ENCODE results near the gene STUM. TPM values are rescaled to one million over a fixed set of nuclear protein-coding genes. Genes with fewer than 3 reads are reported as not detected.
"Not testable (repeated sequence)": the region's sequence is repeated elsewhere in the genome, so short reads cannot be mapped to it uniquely, and the experiment has no call there.

The STUM gene
- total RNA-seq, 2 donors from 2014 or later = 1.3 to 1.6 TPM

DNA sequence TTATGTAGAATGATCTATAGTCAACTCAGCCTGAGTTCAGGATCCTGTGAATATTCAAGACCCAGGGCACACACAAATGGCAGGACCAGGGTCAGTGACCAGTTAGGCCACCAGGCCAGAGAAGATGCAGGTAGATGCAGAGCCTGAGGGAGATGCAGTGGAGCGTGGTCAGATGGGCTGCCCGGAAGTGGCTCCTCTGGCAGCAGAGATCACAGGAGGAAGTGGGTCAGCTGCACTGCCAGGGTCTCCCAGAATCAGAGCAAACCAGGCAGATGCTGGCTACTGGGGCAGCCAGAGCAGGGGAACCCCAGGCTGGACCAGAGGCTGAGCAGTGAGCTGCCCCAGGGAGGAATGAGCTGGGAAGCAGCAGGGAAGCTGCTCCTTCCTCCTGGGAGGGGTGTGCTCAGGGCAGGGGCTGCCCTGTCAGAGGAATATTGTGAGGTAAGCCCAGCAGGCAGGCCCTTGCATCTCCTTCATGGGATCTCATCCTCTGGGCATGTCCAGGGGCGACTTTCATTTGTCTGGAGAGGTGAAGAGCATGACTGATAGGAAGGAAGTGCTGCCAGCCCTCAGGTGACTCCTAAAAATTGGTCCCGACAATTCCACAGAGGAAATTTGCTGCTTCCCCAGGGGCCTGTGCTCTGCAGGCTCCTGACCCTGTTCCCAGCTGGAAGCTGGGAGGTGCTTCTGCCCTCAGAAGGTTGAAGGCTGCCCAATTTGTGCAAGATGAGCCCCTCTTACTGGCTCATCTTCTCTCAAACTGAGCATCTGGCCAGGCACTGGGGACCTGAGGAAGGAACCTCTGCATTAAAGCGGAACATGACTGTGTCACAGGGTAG is 49.3 kb downstream of the STUM start:
- TF ChIP-seq, protein P1, sequence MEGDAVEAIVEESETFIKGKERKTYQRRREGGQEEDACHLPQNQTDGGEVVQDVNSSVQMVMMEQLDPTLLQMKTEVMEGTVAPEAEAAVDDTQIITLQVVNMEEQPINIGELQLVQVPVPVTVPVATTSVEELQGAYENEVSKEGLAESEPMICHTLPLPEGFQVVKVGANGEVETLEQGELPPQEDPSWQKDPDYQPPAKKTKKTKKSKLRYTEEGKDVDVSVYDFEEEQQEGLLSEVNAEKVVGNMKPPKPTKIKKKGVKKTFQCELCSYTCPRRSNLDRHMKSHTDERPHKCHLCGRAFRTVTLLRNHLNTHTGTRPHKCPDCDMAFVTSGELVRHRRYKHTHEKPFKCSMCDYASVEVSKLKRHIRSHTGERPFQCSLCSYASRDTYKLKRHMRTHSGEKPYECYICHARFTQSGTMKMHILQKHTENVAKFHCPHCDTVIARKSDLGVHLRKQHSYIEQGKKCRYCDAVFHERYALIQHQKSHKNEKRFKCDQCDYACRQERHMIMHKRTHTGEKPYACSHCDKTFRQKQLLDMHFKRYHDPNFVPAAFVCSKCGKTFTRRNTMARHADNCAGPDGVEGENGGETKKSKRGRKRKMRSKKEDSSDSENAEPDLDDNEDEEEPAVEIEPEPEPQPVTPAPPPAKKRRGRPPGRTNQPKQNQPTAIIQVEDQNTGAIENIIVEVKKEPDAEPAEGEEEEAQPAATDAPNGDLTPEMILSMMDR (IDR thresholded peaks at IDR 0.05) = no peak
- TF ChIP-seq POLR2A (IDR thresholded peaks at IDR 0.05) = no peak
- no peak for ATAC-seq
- H3K36me3 ChIP-seq (replicated peaks in 1 of 2; ENCODE audit: insufficient read depth in 1 of 2, low read depth in 2 of 2) = no peaks in the 10 kb centered on the region
- no peak overlapping the region for H3K4me3 ChIP-seq
- H3K27me3 ChIP-seq = no peaks in the 10 kb centered on the region
- no peaks in the 10 kb centered on the region for H3K9me3 ChIP-seq
- WGBS, 2 donors = 79 to 84% methylated on average over 5 of the region's 5 CpGs
- no peaks in the 10 kb centered on the region for H3K4me1 ChIP-seq
- intact Hi-C loops (cut with DNase I) = no loop called here
- DNase-seq = no peak
- H3K27ac ChIP-seq = no peak overlapping the region

DNA sequence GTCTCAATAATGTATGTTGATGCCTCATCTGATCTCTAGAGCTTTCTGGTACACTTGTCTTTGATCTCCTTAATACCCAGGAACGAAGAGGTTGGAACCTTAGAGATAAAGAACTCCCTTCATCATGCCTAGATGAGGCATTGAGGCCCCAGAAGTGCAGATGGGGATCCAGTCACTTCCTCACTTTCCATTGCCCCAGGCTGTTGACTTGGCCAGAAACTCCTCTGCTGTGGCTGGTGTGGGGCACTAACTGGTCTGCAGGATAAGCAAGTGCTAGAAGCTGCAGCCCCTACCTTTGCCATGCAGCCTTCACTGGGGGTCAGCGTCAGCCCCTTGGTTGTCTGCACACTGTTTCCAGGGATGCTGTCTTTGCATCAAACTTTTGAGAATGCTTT is 49.9 kb downstream of the STUM start:
- Histone ChIP-seq H3K9me3 (no peaks in the 10 kb centered on the region), H3K4me1 (peaks cover 2% of the 10 kb centered on the region), H3K27me3 (no peaks in the 10 kb centered on the region), H3K4me3 (no peak overlapping the region), H3K36me3 (replicated peaks in 1 of 2; ENCODE audit: insufficient read depth in 1 of 2, low read depth in 2 of 2) (no peaks in the 10 kb centered on the region), H3K27ac (no peak overlapping the region)
- intact Hi-C loops (cut with DNase I) = no loop called here
- TF ChIP-seq POLR2A (IDR thresholded peaks at IDR 0.05) = no peak
- TF ChIP-seq, protein P1 (IDR thresholded peaks at IDR 0.05) = no peak
- ATAC-seq (no peak), DNase-seq (no peak)
- 85 to 89% methylated on average over 1 to 2 of the region's 2 CpGs for WGBS, 2 donors

DNA sequence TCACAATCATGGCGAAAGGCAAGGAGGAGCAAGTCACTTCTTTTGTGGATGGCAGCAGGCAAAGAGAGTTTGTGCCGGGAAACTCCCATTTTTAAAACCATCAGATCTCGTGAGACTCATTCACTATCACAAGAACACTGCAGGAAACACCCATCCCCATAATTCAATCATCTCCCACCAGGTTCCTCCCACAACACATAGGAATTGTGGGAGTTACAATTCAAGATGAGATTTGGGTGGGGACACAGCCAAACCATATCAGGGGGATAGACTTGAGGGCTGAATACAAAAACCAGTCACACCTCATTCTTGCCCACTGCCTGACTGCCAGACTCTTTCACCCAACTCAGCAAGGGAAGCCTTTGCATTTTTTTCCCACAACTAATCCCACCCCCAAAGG is 50.4 kb downstream of the STUM start:
- H3K36me3 ChIP-seq (replicated peaks in 1 of 2; ENCODE audit: insufficient read depth in 1 of 2, low read depth in 2 of 2); ATAC-seq; intact Hi-C loops (cut with DNase I); H3K4me3 ChIP-seq; H3K9me3 ChIP-seq; H3K4me1 ChIP-seq; H3K27ac ChIP-seq; H3K27me3 ChIP-seq; DNase-seq: not testable (repeated sequence)
- WGBS, 2 donors = 85 to 89% methylated on average over 3 of the region's 3 CpGs

DNA sequence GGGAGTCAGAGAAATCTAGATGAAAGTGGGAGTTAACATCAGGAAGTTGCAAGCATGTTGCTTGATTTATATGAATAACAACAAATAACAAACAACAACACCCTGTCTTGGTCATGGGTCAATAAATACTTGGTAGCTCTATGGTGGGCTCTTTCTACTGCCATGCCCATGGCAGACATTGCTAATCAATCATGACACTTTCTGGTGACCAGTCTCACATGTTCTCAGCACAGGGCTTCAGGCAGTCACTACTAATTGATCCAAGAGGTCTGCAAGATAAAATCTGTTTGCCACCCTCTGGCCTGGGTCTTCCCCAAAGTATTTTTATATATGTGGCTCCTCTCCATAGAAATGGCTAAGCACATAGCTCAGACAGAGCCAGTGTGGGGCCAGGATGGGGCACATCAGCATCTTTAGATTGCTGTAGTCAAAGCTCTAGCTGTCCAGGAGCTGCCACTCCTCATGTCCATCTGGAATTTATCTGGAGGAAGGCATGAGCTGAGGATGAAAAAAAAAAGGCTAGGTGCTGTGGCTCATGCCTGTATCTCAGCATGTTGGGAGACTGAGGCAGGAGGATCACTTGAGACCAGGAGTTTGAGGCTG is 51.2 kb downstream of the STUM start:
- ATAC-seq = no peak
- no peak for TF ChIP-seq POLR2A (IDR thresholded peaks at IDR 0.05)
- no peaks in the 10 kb centered on the region for H3K36me3 ChIP-seq (replicated peaks in 1 of 2; ENCODE audit: insufficient read depth in 1 of 2, low read depth in 2 of 2)
- H3K9me3 ChIP-seq = no peaks in the 10 kb centered on the region
- no peak overlapping the region for H3K27ac ChIP-seq
- no peak overlapping the region for H3K4me3 ChIP-seq
- H3K27me3 ChIP-seq = no peaks in the 10 kb centered on the region
- intact Hi-C loops (cut with DNase I) = loop anchor here (10.0 kb wide), 1 partner anchor 175 kb away; no protein-coding TSS in a partner anchor
- no peak for DNase-seq
- peaks cover 4% of the 10 kb centered on the region for H3K4me1 ChIP-seq

DNA sequence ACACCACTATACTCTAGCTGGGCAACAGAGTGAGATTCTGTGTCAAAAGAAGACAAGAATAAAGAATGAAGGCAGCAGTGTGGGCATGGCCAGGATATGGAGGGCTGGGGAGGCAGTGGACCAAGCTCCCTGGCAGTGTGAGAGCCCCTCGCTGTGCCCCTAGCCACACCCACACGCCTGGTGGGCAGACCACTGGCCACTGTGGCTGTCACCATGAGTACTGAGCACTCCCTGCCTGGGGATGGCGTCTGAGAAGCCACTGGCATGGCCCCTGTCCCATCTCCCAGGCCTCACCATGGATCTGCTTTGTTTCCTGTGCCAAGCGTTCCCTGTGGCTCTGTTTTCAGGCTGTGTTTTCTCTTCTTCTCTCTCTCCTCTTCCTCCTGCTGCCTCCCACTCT is 51.7 kb downstream of the STUM start:
- ATAC-seq = no peak
- Histone ChIP-seq H3K4me3 (no peak overlapping the region), H3K27me3 (no peaks in the 10 kb centered on the region), H3K36me3 (replicated peaks in 1 of 2; ENCODE audit: insufficient read depth in 1 of 2, low read depth in 2 of 2) (no peaks in the 10 kb centered on the region), H3K9me3 (no peaks in the 10 kb centered on the region), H3K27ac (no peak overlapping the region), H3K4me1 (peaks cover 4% of the 10 kb centered on the region)
- 81 to 88% methylated on average over 4 of the region's 4 CpGs for WGBS, 2 donors
- intact Hi-C loops (cut with DNase I) = loop anchor here (10.0 kb wide), 1 partner anchor 175 kb away; no protein-coding TSS in a partner anchor
- no peak for DNase-seq
- TF ChIP-seq POLR2A (IDR thresholded peaks at IDR 0.05) = no peak

DNA sequence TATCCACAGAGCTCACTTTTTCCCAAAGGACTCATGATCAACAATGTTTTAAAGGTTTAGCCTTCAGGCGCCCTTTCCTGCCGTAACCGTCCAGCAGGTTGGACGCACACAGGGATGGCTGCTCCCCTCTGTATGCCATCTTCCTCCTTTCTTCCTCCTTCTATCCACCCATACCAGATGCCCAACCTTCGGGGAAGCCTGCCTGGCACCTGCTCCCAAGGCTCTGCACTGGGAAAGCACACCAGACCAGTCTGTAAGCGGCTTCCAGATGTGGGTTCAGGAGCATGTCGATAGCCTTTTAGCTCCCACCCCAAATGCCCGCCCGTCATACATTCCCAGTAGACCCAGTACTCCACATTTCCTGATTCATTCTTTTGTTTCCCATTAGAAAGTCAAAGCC is 52.9 kb downstream of the STUM start:
- intact Hi-C loops (cut with DNase I) = loop anchor here (10.0 kb wide), 1 partner anchor 177 kb away; no protein-coding TSS in a partner anchor

More for the DNA sequence above, 52.9 kb downstream of the STUM start:
- Histone ChIP-seq H3K4me3 (no peak overlapping the region), H3K27me3 (no peaks in the 10 kb centered on the region), H3K4me1 (peaks cover 4% of the 10 kb centered on the region), H3K27ac (no peak overlapping the region), H3K9me3 (no peaks in the 10 kb centered on the region), H3K36me3 (replicated peaks in 1 of 2; ENCODE audit: insufficient read depth in 1 of 2, low read depth in 2 of 2) (no peaks in the 10 kb centered on the region)
- no peak for TF ChIP-seq POLR2A (IDR thresholded peaks at IDR 0.05)
- DNase-seq (no peak), ATAC-seq (no peak)
- WGBS, 2 donors = 84 to 96% methylated on average over 9 of the region's 9 CpGs
